ENCODE data around the gene FAM13A.

DNA sequence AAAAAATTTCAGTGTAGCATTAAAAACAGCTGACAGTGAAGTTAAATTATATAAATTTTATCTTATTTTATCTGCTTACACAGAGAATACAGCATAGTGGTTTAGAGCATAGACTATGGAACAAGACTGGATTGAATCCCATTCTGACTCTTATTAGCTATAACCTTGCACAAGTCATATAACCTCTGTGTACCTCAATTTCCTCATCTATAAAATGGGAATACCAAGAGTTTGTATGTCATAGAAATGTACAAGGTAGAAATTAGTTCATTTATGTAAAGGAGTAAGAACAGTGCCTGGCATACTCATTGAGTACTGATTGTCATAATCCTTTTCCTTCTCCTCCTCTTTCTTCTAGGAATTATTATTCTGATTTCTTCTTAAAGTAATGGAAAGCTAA lies 25.7 kb downstream of the FAM13A start:
- TF ChIP-seq POLR2A (IDR thresholded peaks at IDR 0.05): no peak
- TF ChIP-seq, protein P1, sequence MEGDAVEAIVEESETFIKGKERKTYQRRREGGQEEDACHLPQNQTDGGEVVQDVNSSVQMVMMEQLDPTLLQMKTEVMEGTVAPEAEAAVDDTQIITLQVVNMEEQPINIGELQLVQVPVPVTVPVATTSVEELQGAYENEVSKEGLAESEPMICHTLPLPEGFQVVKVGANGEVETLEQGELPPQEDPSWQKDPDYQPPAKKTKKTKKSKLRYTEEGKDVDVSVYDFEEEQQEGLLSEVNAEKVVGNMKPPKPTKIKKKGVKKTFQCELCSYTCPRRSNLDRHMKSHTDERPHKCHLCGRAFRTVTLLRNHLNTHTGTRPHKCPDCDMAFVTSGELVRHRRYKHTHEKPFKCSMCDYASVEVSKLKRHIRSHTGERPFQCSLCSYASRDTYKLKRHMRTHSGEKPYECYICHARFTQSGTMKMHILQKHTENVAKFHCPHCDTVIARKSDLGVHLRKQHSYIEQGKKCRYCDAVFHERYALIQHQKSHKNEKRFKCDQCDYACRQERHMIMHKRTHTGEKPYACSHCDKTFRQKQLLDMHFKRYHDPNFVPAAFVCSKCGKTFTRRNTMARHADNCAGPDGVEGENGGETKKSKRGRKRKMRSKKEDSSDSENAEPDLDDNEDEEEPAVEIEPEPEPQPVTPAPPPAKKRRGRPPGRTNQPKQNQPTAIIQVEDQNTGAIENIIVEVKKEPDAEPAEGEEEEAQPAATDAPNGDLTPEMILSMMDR (IDR thresholded peaks at IDR 0.05): no peak

Measured in esophagus squamous epithelium (tissue), 4 donors.